ENCODE measurements around the gene PPOX.
A peak's percentile ranks its signal among the peaks of the same experiment; 100 is the strongest.

The PPOX gene

GRCh38 chr1:161131523-161132409, 34.5 kb upstream of the PPOX start:
- peak overlapping the region; percentile 95 for H3K9ac ChIP-seq (ENCODE audit: low read length)
- peak overlapping the region; percentile 94 for H3K4me3 ChIP-seq (ENCODE audit: low read length)
- H3K36me3 ChIP-seq (ENCODE audit: control insufficient read depth, insufficient read depth, low read length, severe bottlenecking), result peaks cover 33% of the 10 kb centered on the region
- peak; percentile 67 for DNase-seq (ENCODE audit: low read depth)
- peaks cover 30% of the 10 kb centered on the region for H3K4me1 ChIP-seq (ENCODE audit: control insufficient read depth, insufficient read depth, low read length)
- no peaks in the 10 kb centered on the region for H3K27me3 ChIP-seq (replicated peaks; ENCODE audit: control insufficient read depth, insufficient read depth, low read length)
- no peaks in the 10 kb centered on the region for H3K9me3 ChIP-seq (ENCODE audit: control insufficient read depth, low read length)

- H3K27me3 ChIP-seq (replicated peaks; ENCODE audit: control insufficient read depth, insufficient read depth, low read length), result no peaks in the 10 kb centered on the region
- peaks cover 24% of the 10 kb centered on the region for H3K36me3 ChIP-seq (ENCODE audit: control insufficient read depth, insufficient read depth, low read length, severe bottlenecking)
- H3K9me3 ChIP-seq (ENCODE audit: control insufficient read depth, low read length), result no peaks in the 10 kb centered on the region
- peak within 1 kb of the TSS; percentile 94 for H3K4me3 ChIP-seq (ENCODE audit: low read length)
- H3K9ac ChIP-seq (ENCODE audit: low read length), result peak within 1 kb of the TSS; percentile 95
- peaks cover 34% of the 10 kb centered on the region for H3K4me1 ChIP-seq (ENCODE audit: control insufficient read depth, insufficient read depth, low read length)
- peak; percentile 96 for DNase-seq (ENCODE audit: low read depth)
Measured at GRCh38 chr1:161132410-161133219, 33.6 kb upstream of the PPOX start, which contains the start of gene DEDD. DEDD (minus strand) TSS chr1:161132667; CDS start chr1:161124462, 8,205 bp downstream.

- DNase-seq (ENCODE audit: low read depth), result no peak
- H3K4me1 ChIP-seq (ENCODE audit: control insufficient read depth, insufficient read depth, low read length), result peaks cover 35% of the 10 kb centered on the region
- H3K9ac ChIP-seq (ENCODE audit: low read length), result peak overlapping the region; percentile 95
- H3K4me3 ChIP-seq (ENCODE audit: low read length), result peak overlapping the region; percentile 94
- H3K9me3 ChIP-seq (ENCODE audit: control insufficient read depth, low read length), result no peaks in the 10 kb centered on the region
- peaks cover 18% of the 10 kb centered on the region for H3K36me3 ChIP-seq (ENCODE audit: control insufficient read depth, insufficient read depth, low read length, severe bottlenecking)
- no peaks in the 10 kb centered on the region for H3K27me3 ChIP-seq (replicated peaks; ENCODE audit: control insufficient read depth, insufficient read depth, low read length)
Measured at GRCh38 chr1:161133220-161133740, 32.9 kb upstream of the PPOX start.

DNA sequence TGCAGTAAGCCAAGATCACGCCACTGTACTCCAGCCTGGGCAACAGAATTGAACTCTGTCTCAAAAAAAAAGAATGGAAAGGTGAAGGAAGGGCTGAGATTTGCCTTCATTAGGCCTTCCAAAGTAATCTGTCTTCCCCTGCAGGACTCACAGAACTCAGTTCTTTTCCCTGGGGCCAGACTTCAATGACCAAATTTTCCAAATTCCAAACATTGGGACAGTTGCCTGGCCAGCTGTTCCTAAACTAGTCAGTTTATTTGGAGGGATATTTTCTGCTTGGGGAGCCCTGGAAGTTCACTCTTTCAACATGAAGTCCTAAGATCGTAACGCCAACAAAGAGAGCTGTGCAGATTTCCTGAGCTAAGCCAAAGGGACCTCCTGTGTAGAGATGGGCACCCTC, 28.3 kb upstream of the PPOX start:
- no peak overlapping the region for H3K4me3 ChIP-seq (ENCODE audit: low read length)
- H3K9me3 ChIP-seq (ENCODE audit: control insufficient read depth, low read length), result no peaks in the 10 kb centered on the region
- no peak for DNase-seq (ENCODE audit: low read depth)
- no peaks in the 10 kb centered on the region for H3K36me3 ChIP-seq (ENCODE audit: control insufficient read depth, insufficient read depth, low read length, severe bottlenecking)
- H3K27me3 ChIP-seq (replicated peaks; ENCODE audit: control insufficient read depth, insufficient read depth, low read length), result no peaks in the 10 kb centered on the region
- peaks cover 19% of the 10 kb centered on the region for H3K4me1 ChIP-seq (ENCODE audit: control insufficient read depth, insufficient read depth, low read length)
- H3K9ac ChIP-seq (ENCODE audit: low read length), result peak overlapping the region; percentile 20

- no peak for DNase-seq (ENCODE audit: low read depth)
- H3K4me3 ChIP-seq (ENCODE audit: low read length), result no peak overlapping the region
- peaks cover 18% of the 10 kb centered on the region for H3K4me1 ChIP-seq (ENCODE audit: control insufficient read depth, insufficient read depth, low read length)
- H3K27me3 ChIP-seq (replicated peaks; ENCODE audit: control insufficient read depth, insufficient read depth, low read length), result no peaks in the 10 kb centered on the region
- H3K9ac ChIP-seq (ENCODE audit: low read length), result peak overlapping the region; percentile 20
- H3K36me3 ChIP-seq (ENCODE audit: control insufficient read depth, insufficient read depth, low read length, severe bottlenecking), result no peaks in the 10 kb centered on the region
- no peaks in the 10 kb centered on the region for H3K9me3 ChIP-seq (ENCODE audit: control insufficient read depth, low read length)
Measured at GRCh38 chr1:161138431-161138830, 27.8 kb upstream of the PPOX start.

DNA sequence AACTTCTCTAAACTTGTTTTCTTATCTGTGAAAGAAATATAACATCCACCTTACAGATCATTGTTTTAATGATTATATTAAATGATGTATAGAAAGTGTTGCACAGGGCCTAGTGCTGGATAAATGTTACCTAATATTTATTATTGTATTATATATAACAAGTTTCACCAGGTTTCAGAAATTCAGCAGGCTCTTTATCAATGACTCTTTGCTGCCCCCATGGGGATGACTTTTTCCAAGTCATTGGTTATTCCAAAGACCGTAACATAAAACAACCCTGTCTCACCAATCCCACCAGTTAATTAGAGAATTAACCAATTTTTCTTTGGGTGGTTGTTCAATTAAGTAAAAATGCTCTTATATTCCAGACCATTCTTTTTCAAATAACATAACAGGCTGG, 26.5 kb upstream of the PPOX start:
- Histone ChIP-seq H3K27me3 (replicated peaks; ENCODE audit: control insufficient read depth, insufficient read depth, low read length) (no peaks in the 10 kb centered on the region), H3K36me3 (ENCODE audit: control insufficient read depth, insufficient read depth, low read length, severe bottlenecking) (no peaks in the 10 kb centered on the region), H3K4me1 (ENCODE audit: control insufficient read depth, insufficient read depth, low read length) (peaks cover 12% of the 10 kb centered on the region), H3K9ac (ENCODE audit: low read length) (no peak overlapping the region), H3K9me3 (ENCODE audit: control insufficient read depth, low read length) (no peaks in the 10 kb centered on the region), H3K4me3 (ENCODE audit: low read length) (no peak overlapping the region)
- peak; percentile 79 for DNase-seq (ENCODE audit: low read depth)

GRCh38 chr1:161140755-161141400, 25.3 kb upstream of the PPOX start:
- no peaks in the 10 kb centered on the region for H3K27me3 ChIP-seq (replicated peaks; ENCODE audit: control insufficient read depth, insufficient read depth, low read length)
- H3K4me3 ChIP-seq (ENCODE audit: low read length), result no peak overlapping the region
- H3K9ac ChIP-seq (ENCODE audit: low read length), result no peak overlapping the region
- DNase-seq (ENCODE audit: low read depth), result no peak
- peaks cover 12% of the 10 kb centered on the region for H3K4me1 ChIP-seq (ENCODE audit: control insufficient read depth, insufficient read depth, low read length)
- H3K9me3 ChIP-seq (ENCODE audit: control insufficient read depth, low read length), result no peaks in the 10 kb centered on the region
- H3K36me3 ChIP-seq (ENCODE audit: control insufficient read depth, insufficient read depth, low read length, severe bottlenecking), result no peaks in the 10 kb centered on the region

DNA sequence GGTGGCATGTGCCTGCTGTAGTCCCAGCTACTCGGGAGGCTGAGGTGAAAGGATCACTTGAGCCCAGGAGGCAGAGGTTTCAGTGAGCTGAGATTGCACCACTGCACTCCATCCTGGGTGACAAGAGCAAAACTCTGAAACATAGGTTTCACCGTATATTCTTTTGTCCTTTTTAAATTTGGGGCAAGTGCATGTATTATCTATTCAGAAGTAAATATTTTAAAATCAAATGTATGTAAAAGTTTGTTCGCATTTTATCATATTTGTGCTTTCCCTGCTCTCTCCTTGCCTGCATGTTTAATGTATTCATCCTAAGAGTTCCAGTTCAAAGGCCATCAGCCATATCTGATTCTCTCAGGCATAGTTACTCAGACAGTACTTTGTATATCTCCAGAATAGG, 20.4 kb upstream of the PPOX start:
- Histone ChIP-seq H3K4me3 (ENCODE audit: low read length) (no peak overlapping the region), H3K9ac (ENCODE audit: low read length) (no peak overlapping the region), H3K4me1 (ENCODE audit: control insufficient read depth, insufficient read depth, low read length) (no peaks in the 10 kb centered on the region), H3K27me3 (replicated peaks; ENCODE audit: control insufficient read depth, insufficient read depth, low read length) (no peaks in the 10 kb centered on the region), H3K9me3 (ENCODE audit: control insufficient read depth, low read length) (no peaks in the 10 kb centered on the region), H3K36me3 (ENCODE audit: control insufficient read depth, insufficient read depth, low read length, severe bottlenecking) (no peaks in the 10 kb centered on the region)
- no peak for DNase-seq (ENCODE audit: low read depth)

DNA sequence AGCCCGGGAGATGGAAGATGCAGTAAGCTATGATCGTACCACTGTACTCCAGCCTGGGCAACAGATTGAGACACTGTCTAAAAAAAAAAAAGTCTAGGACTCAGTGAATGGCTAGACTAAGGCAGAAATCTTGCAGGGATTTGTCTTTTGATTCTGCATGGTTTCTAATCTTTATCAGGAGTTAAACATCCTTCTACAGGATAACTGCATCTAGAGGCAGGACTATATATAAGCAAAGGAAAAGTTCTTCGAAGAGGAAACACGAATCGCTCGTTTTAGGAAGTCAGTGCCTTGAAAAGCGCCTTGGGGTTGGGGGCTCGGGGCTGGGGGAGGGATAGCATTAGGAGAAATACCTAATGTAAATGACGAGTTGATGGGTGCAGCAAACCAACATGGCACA, 13.1 kb upstream of the PPOX start:
- no peaks in the 10 kb centered on the region for H3K9me3 ChIP-seq (ENCODE audit: control insufficient read depth, low read length)
- peaks cover 4% of the 10 kb centered on the region for H3K4me1 ChIP-seq (ENCODE audit: control insufficient read depth, insufficient read depth, low read length)
- H3K27me3 ChIP-seq (replicated peaks; ENCODE audit: control insufficient read depth, insufficient read depth, low read length), result no peaks in the 10 kb centered on the region
- peak overlapping the region; percentile 98 for H3K9ac ChIP-seq (ENCODE audit: low read length)
- no peak for DNase-seq (ENCODE audit: low read depth)
- H3K4me3 ChIP-seq (ENCODE audit: low read length), result peak overlapping the region; percentile 98
- H3K36me3 ChIP-seq (ENCODE audit: control insufficient read depth, insufficient read depth, low read length, severe bottlenecking), result peaks cover 12% of the 10 kb centered on the region

DNA sequence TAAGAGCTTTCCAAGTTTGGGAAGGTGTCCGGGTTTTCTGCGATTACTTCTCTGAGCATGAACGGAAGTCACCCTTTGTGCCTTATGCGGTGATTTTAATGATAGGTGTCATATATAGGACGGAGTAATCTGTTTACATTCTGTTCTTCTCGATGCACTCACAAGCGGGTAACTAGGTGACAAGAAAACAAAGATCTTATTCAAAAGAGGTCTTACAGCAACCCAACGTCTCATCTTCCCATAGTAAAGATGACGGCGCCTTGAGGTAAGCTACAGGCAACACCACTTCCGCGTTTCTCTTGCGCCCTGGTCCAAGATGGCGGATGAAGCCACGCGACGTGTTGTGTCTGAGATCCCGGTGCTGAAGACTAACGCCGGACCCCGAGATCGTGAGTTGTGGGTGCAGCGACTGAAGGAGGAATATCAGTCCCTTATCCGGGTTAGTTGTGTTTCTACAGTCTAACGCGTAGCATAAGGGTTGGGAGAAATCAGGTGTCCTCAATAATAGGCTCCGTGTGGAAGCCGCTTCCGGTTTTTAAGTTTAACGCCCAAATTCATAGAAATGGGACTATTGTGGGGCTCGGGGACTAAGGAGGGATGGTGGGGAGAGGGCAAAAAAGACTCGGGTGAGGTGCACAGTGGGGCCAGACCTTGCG, 12.4 kb upstream of the PPOX start, which contains the start of gene UFC1:
Gene UFC1 (plus strand): TSS at position 297 of the 656 bp plus-strand sequence. CDS start 20 bp downstream, at position 317.
- H3K9me3 ChIP-seq (ENCODE audit: control insufficient read depth, low read length), result no peaks in the 10 kb centered on the region
- H3K36me3 ChIP-seq (ENCODE audit: control insufficient read depth, insufficient read depth, low read length, severe bottlenecking), result peaks cover 18% of the 10 kb centered on the region
- H3K4me3 ChIP-seq (ENCODE audit: low read length), result peak within 1 kb of the TSS; percentile 98
- DNase-seq (ENCODE audit: low read depth), result peak; percentile 92
- peaks cover 8% of the 10 kb centered on the region for H3K4me1 ChIP-seq (ENCODE audit: control insufficient read depth, insufficient read depth, low read length)
- H3K27me3 ChIP-seq (replicated peaks; ENCODE audit: control insufficient read depth, insufficient read depth, low read length), result no peaks in the 10 kb centered on the region
- H3K9ac ChIP-seq (ENCODE audit: low read length), result peak within 1 kb of the TSS; percentile 98
